Measurements from ENCODE around the gene RERE.

The RERE gene

GRCh38 chr1:8404460-8405370, 412.7 kb downstream of the RERE start:
- no peak for DNase-seq (ENCODE audit: low spot score)

DNA sequence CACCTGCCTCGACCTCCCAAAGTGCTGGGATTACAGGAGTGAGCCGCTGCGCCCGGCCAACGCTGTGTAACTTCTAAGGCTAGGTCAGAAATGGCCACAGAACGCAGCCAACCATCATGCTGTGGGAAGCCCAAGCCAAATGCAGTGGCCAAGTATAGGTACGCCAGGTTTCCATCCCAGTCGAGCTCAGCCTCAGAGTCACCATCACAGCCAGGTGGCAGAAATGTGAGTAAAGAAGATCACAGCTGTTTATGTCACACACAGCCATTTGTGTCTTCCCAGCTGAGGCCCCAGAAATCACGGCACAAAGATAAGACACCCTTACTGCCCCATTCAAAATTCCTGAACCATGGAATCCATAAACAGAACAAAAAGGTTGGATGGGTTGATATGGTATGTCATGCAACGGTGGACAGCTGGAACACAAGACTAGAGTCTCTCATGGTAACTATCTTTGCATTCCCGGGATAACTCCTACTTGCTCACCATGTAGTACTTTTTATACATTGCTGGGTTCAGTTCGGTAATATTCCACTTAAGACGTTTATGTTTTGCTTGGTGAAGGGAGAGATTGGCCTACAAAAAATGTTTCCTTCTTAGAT, 415.2 kb downstream of the RERE start:
- no peak for DNase-seq (ENCODE audit: low spot score)

DNA sequence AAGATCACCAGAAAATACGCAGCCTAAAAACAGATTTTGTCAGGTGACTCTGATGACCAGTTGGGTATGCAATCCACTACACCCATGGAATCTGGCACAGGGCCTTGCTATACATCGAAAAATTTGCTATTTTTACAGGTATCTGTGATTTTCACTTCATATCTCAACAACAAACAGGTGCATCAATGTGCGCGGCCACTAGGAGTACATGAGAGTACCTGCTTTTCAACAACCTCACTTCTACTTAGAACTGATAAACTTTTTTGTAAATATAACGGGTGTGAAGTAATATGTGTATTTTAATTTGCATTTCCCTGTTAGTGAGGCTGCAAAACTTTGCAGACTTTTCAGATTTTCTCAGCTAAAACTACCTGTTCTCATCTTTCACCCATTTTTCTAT, 418.8 kb downstream of the RERE start:
- no peak for DNase-seq (ENCODE audit: low spot score)

GRCh38 chr1:8398086-8398485, 419.4 kb downstream of the RERE start:
- DNase-seq (ENCODE audit: low spot score): no peak

DNA sequence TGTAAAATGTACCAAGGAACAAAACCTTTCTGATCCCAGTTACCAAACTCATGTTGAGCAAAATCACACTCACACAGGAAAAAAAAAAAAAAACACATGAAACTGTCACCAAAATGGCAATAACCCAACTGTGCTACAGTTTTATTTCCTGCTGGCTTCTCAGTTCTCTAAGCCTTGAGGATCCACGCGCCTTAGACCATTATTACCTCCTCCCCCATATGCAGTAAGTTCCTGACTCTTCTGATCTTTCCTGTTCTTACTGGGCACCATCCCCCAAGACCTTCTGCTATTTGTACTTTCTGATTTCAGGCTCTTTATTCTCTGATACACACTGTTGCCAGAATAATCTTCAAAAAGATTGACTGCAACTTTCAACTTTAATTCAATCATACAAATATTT, 419.9 kb downstream of the RERE start:
- DNase-seq (ENCODE audit: low spot score): no peak

DNA sequence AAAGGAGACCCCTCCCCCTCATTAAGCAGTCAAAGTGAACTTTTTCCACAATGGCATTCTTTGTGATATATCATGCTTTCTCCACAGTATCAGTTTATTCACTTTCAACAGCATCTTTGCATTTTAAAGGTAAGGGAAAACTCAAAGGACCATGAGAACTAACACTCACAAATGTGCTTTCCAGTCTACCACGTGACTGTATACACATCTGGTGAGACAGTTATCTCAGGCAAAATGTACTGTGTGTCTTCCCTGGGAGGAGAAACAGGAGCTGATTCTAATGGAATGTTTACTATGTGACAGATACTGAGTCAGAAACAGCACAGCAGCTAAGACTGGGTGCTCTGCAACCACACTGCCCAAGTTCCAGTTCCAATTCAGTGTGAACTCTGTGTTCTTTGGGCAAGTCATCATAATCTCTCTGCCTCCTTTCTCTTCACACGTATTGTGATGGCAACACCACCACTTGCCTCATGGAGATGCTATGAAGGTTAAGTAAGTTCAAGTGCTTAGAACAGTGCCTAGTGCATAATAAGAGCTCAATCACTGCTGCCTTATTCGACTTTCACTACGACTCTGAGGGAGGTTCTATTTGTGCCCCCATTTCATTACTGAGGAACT, 420.5 kb downstream of the RERE start:
- no peak for DNase-seq (ENCODE audit: low spot score)

DNA sequence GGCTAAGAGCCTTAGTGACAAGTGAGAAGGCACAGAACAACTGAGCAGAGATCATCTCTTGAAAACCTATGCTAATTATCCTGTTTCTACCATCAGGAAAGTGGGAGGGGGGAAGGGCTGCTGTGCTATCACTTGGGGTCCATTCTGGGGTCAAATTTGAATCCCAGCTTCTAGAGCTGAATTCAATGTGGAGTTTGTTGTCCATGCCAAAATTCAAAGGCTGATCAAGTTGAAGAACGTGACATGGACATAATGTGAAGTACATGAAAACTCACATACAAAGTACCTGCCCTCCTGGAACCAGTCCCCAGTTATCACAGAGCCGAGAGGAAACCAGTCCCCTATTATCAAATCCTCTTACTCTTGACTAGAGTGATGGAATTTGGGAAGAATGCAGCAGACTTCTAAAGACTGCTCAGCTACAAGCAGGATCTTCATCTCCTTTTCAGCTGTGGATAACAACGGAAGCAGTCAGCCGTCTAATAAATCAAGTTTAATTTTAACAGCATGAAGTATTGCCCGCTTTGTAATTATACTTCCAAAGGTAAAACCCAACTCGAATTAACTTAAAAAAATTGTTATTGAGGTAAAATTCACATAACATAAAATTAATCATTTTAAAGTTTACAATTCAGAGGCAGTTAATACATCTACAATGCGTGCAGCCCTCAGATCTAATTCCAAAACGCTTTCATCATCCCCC, 421.2 kb downstream of the RERE start:
- no peak for DNase-seq (ENCODE audit: low spot score)

DNA sequence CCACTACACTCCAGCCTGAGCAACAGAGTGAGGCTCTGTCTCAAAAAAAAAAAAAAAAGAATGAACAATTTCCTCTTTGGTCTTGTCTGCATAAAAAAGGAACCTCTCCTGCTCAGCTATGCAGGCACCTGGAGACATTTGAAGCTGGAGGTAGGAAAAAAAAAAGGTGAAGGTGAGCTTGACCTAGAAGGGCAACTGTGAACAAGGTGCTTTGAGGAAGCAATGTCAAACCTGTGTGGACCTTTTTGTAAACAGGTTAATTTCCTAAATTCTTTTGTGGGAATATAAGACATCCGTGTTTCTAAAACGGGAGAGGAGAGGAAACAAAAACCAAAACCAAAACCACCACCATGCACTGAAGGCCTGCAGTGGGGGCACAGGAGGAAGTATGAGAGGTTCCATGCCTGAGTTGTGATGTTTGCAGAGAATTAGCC, 422.0 kb downstream of the RERE start:
- peak; percentile 52 for DNase-seq (ENCODE audit: low spot score)

DNA sequence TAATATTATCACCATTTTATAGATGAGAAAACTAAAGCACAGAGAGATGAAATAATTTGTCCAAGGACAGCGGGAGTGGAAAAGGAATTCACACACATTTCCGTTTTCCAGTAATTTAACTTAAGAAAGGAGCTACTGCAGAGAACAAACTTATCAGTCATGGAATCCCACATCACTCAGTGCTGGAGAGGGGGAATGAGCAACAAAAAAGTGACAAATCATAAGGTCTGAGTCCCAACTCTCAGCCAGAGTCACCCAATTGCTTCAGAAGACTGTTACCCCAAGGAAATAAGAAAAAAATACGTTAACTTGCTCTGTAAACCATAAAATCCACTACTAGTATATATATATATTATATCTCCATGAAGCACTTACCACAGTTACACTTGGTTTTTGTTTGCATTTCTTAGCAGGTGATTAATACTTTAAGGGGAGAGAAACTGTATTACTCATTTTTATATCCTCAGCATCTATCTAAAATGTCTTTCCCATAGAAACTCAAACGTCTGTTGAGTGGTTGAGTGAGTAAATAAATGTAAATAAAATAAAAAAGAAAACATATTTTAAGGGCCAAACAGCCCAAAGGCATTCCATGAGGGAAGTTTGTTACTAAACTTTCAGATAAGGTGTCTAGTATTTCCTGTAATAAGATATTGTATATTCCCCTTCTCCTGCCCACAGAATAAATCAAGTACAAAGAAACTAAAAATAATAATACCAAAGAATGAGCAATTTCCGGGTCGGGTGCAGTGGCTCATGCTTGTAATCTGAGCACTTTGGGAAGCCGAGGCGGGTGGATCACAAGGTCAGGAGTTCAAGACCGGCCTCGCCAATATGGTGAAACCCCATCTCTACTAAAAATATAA, 422.8 kb downstream of the RERE start:
- no peak for DNase-seq (ENCODE audit: low spot score)

DNA sequence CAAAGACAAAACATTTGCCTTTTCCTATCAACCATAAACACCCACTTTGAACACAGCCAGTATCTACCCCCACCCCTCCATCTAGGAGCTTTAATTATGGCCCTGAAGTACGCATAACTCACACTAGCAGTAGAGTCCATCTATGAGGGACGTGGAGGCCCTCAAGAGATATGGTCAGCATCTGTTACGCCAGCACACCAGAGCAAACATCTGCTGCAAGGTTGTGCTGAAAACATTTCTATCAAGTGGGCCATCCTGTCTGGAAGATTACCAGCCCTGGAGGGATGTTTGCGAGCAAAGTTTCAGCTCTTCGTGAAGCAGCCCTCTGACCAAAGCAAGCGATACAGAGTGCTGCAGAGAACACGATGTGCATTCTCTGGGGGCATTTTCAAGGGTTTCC, 424.9 kb downstream of the RERE start:
- no peak for DNase-seq (ENCODE audit: low spot score)

DNA sequence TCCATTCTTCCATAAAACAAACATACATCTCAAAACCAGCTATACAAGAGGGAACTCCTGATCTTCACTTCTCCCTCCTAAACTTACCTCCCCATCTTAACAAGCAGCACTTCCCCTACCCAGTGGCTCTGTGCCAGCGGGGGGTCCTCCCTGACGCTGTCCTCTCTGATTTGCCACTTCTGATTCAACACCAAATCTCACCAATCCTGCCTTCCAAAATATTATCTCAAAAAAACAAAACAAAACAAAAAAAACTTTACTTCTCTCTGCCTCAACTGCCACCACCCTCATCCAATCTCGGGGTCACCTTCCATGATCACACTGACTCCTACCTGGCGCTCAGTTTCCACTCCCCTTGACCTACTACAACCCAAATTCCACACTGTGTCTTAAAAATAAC, 426.7 kb downstream of the RERE start:
- DNase-seq (ENCODE audit: low spot score): no peak

DNA sequence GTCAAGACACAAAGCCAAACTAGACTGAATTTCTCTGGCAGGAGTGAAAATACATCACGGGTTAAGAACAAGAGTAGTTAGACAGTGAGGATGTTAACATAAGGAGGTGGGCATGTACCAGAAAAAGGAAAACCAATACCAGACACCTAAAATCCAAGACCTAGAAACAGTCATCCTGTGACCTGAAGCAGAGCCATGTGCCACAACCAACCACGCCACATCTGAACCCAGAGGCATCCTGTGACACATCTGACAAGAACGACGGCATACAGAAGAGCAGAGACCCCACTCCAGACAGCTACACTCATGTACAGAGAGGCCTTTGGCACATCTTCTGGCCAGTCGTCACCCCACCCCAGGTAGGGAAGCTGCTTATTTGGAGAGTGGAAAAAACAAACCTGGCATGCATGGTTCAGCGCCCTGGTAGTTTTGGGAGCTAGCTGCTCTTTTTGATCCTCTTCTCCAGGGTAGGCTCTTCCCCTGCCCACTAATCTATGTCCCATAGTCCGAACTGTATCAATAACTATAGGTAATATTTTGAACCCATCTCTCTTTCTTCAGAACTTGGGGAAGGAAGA, 427.4 kb downstream of the RERE start:
- DNase-seq (ENCODE audit: low spot score): no peak

DNA sequence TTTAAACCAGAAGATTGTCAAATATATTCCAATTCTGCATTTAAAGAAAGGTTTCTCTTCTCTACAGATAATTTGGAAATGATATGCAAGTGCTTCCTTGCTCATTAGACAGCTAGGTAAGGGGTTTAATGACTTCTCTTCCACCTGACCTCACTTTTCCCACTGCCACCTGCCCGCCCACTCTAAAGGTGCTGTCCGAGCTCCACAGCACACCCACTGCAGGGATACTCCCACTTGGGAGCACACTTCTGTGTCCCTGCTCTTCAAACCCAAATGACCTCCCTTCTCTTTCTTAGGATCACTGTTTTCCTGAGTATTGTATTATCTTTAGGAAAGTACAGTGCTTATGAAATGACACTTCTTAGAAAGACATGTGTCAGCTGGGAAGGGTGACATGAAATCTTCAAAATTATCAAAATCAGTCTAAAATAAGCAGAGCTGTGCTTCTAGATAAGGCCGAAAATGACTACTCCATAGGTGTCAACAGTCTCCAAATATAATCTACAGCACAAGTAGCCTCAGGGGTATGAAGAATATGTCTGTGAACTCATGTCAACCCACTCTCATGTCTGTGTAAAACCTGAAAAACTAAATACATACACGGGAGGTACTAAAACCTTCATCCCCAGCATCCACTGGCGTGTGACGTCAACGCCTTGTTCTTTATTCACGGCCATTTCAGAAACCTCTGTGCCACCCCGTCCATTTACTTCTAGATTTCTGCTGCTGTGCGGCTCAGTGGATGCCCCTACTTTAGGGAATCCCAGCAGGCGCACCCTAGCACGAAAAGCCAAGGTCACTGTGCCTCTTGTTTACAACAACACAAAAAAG, 428.5 kb downstream of the RERE start:
- no peak for DNase-seq (ENCODE audit: low spot score)

DNA sequence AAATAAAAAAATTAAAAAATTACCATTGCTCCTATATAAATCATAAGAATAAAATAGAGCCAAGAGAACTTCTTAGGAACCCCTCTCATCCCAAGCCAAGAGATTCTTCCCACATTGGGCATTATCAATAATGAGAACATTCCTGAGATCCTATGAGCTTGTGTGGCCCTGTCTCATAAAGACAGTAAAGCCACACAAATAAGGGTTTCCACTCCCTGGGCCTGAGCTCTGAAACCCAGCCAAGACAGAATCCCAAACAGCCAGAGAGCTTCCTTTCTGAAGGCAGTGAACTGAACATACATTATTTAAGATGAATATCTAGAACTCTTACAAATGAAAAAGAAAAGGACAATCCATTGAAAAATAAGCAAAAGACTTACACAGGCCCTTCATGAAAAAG, 431.2 kb downstream of the RERE start:
- no peak for DNase-seq (ENCODE audit: low spot score)

GRCh38 chr1:8384577-8384976, 432.9 kb downstream of the RERE start:
- no peak for DNase-seq (ENCODE audit: low spot score)

GRCh38 chr1:8384088-8384487, 433.4 kb downstream of the RERE start:
- no peak for DNase-seq (ENCODE audit: low spot score)

- DNase-seq (ENCODE audit: low spot score): no peak
These were observed 434.6 kb downstream of the RERE start for GRCh38 chr1:8382608-8383505.

DNA sequence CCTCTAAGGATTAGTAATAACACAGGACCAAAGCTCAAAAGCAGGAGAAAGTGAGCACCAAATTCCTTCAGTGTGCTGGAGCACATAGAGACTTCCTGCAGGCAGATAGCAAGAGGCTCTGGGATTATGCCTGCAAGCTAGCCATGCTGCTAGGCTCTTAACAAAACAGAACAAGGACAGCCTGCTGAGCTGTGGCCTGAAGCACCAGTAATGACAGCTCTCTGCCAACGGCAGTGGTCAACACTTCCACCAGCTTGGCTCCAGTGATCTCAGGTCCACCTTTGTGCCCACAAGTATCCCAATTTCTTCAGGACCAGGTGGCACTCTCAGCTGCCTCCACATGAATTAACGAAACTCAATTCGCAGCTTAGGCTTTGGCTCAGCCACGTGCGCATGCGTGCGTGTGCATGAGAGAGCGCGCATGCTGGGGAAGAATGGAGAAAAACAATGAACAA, 435.4 kb downstream of the RERE start:
- DNase-seq (ENCODE audit: low spot score): no peak

GRCh38 chr1:8381618-8382017, 435.8 kb downstream of the RERE start:
- DNase-seq (ENCODE audit: low spot score): no peak

All from germinal center (tissue), 1 donor.